Activated CD4-positive, alpha-beta T cell treated with anti-CD3 and anti-CD28 coated beads, Interleukin-2, Interleukin-4, amounts not matched to agents 100 ng/mL and 50 ng/mL, durations not matched to agents 16 hours and 8 hours (primary cell): ENCODE measurements around the gene CFAP77.

Source experiments
- DNase-seq: peaks from one replicate; pipeline ENCODE4 v3.0.0-alpha.2; 2020; ENCODE audit warnings: low spot score

The CFAP77 gene

GRCh38 chr9:132408521-132408920, 1.5 kb upstream of the CFAP77 start:
- DNase-seq: no peak

GRCh38 chr9:132410642-132411041, 631 bp downstream of the CFAP77 start:
- no peak for DNase-seq

GRCh38 chr9:132411091-132411508, 1.1 kb downstream of the CFAP77 start:
- DNase-seq: peak; percentile 66

DNA sequence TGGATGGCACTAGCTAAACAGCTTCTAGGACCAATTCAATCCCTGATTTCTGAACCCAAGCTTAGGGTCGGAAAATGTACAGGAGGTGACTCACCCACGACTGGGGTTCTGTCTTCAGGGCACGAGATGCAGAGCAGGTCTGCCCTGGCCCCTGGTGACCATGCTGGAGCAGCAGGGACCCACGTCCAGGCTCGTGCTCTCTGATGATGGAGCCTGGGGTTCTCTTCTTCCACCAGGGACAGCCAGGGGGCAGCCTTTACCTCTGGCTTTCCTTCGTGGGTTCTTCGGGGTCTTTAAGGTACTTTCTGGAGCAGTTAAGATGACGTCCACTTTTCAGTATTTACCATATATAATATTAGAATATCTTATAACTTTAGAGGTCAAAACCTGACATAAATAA, 2.1 kb downstream of the CFAP77 start:
- no peak for DNase-seq

- no peak for DNase-seq
Measured at GRCh38 chr9:132413926-132414325, 3.9 kb downstream of the CFAP77 start.

- no peak for DNase-seq
Measured at GRCh38 chr9:132414731-132415130, 4.7 kb downstream of the CFAP77 start.

GRCh38 chr9:132415181-132415580, 5.2 kb downstream of the CFAP77 start:
- DNase-seq: no peak

DNA sequence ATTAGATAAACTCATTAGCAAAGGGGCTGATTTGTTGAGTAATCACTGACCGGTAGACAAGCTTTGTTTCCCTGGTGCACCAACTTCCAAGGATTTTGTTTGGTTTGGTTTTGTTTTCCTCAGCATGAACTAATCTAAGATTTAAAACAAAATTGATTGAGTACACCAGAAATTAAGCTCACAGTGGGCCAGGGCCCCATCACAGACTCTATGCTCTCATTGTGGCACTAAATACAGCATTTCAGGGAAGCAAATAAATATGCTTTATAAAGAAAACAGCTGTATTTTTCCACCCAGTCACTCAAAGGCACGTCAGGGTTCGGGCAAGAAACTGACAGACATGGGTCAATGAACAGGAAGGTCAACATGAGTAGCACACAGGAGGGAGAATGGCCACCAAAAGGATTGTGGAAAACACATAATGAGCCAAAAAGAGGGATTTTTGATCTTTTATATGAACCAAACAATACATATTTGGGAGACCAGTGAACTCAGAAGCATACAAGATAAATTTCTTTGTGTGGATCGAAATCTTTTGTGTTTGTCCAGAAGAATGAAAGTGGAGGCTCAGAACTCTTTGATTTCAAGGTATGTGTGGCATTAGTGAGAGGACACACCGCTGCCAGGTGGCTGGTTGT, 8.8 kb downstream of the CFAP77 start:
- no peak for DNase-seq

DNA sequence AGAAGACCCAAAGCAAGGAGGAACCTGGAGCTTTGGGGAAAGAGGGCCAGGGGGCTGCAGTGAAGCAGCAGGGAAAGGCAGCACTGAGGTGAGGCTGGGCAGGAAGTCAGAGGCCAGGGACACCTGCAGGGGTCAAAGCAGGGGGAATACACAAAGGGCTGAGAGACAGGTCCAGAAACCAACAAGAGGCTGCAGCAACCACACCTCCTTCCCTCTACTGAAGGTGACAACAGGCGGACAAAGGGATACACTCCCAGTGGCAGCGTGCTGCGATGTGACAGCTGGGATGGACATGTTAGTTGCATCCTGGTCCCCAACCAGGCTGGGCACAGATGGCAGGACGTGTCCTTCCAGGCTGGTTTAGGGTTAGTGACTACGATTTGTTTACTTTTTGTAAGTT, 12.6 kb downstream of the CFAP77 start:
- DNase-seq: no peak

DNA sequence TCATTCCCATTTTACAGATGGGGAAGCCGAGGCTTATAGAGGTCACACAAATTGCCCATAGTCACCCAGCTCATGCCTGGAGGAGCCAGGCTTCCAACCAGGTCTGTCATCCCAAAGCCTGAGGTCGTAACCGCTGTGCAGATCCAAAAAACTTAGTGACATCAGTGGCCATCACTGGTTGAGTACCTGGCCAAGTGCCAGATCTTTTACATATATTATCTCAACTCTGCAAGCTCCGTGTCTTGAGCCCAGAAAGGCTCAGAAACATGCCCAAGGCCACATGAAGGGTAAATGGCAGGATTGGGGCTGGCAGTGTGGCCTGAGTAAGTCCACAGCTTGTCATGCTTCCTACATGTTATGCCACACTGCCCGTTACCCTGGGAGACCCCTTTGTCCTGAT, 13.5 kb downstream of the CFAP77 start:
- no peak for DNase-seq

DNA sequence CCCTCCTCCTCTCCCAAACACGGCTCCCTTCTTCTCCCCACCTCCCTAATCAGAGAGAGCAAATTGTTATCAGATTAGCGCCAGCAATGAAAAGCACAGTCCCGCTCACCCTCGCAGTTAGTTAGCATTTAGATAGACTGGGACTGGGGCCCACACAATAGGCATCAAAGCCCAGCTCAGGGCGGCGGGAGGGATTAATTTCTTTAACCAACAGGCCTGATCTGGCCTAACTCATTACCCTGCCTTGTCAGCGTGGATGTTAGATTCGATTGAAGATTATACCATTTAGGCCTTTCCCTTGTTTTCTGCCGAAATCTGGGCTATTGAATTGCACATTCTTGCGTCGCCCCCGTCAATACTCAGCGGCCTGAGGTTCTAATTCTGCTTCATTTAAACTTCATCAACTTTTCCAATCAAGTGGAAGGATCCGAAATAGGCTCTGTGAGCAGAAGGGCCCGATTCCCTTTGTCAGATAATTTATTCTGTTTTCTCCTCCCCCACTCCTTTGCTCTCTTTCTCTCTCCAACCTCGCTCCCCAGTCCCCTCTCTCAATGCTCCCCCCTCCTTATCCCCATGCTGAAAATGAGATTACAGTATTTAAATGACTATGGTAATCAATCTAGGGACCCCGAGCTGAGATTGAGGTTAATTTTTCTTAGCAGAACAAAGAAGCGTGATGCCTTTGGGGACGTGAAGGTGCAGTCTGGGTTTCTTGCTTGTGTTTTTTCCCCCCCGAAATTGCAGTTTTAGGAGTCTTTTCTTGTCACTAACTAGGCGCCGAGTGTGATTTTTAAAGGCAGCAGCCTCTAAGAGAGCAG, 15.1 kb downstream of the CFAP77 start:
- no peak for DNase-seq

- no peak for DNase-seq
Measured at GRCh38 chr9:132425675-132426062, 15.7 kb downstream of the CFAP77 start.

GRCh38 chr9:132426639-132427414, 16.8 kb downstream of the CFAP77 start:
- DNase-seq: no peak

- DNase-seq: no peak
Measured at GRCh38 chr9:132430998-132431397, 21.0 kb downstream of the CFAP77 start.

- DNase-seq: no peak
Measured at GRCh38 chr9:132434881-132435280, 24.9 kb downstream of the CFAP77 start.

GRCh38 chr9:132439153-132439552, 29.1 kb downstream of the CFAP77 start:
- DNase-seq: no peak

GRCh38 chr9:132440735-132441134, 30.7 kb downstream of the CFAP77 start:
- DNase-seq: no peak

GRCh38 chr9:132441404-132441803, 31.4 kb downstream of the CFAP77 start:
- DNase-seq: no peak

DNA sequence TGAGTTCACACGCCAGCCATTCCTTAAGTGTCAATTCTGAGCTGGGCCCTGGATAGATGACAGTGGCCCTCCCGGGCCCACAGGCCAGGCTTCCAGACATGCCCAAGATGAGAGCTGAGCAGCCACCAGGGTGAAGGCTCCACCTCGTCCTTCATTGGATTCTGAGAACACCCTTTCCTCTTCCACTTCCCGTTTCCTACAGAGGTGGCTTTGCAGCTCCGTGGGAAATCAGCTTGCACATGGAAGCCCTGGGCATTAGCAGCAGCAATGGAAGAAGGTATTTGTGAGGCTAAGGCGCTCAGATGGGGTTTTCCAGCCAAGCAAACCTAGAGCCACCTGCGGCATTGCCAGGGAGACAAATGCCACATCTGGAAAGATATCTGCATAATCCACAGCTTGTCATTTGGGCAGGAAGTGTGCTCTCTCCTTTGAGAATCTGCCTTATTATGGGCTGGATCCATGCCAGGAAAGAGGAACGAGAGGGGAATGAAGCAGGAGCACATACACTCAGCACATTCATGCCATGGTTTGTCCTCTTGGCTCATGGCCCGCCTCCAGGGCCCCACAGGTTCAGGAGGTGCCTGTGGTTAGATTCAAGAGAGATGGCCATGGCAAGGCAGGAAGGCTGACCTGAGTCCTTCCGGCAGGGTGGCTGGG, 34.1 kb downstream of the CFAP77 start:
- DNase-seq: no peak

DNA sequence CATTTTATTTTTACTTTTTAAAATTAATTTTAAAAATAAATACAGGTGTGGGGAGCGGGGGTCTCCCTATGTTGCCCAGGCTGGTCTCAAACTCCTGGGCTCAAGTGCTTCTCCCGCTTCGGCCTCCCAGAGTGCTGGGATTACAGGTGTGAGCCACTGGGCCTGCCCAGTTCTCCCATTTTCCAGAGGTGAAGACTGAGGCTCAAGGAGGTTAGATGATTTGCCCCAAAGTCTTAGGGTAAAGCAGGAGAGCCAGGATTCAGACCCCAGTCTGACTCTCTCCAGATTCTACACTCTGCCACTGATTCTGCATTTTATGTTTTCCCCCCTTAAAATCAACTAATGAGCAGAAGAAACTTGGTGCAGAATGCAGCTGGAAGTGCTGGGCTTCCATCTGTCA, 36.9 kb downstream of the CFAP77 start:
- DNase-seq: no peak

- no peak for DNase-seq
Measured at GRCh38 chr9:132447346-132447745, 37.3 kb downstream of the CFAP77 start.

GRCh38 chr9:132447902-132448301, 37.9 kb downstream of the CFAP77 start:
- no peak for DNase-seq
